ENCODE results near the gene ZKSCAN5.
"Not testable (repeated sequence)": the region's sequence is repeated elsewhere in the genome, so short reads cannot be mapped to it uniquely, and the experiment has no call there.

ZKSCAN5 gene

GRCh38 chr7:99497766-99498545 lies 6.5 kb upstream of the ZKSCAN5 start:
- DNase-seq (ENCODE audit: extremely low read depth in 1 of 2, low read depth in 1 of 2), result no peak

- DNase-seq (ENCODE audit: extremely low read depth in 1 of 2, low read depth in 1 of 2), result no peak
These were observed 5.9 kb upstream of the ZKSCAN5 start for GRCh38 chr7:99498546-99498944.

DNA sequence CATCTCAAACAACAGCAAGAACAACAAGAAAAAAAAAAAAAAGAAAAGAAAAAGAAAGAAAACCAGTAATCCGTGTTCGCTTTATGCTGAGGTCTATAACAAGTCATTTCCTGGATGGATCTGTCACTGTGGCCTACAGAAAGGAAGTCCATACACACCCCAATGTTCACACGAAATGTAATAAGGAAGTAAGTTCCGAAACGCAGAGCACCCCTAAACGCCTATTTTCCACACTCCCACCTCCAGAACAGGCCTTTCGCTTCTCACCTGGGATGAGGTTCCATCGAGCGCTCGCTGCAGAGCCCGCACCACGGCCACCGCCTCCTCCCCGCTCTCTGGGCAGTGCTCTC lies 5.1 kb upstream of the ZKSCAN5 start:
- no peak for DNase-seq (ENCODE audit: extremely low read depth in 1 of 2, low read depth in 1 of 2)

DNA sequence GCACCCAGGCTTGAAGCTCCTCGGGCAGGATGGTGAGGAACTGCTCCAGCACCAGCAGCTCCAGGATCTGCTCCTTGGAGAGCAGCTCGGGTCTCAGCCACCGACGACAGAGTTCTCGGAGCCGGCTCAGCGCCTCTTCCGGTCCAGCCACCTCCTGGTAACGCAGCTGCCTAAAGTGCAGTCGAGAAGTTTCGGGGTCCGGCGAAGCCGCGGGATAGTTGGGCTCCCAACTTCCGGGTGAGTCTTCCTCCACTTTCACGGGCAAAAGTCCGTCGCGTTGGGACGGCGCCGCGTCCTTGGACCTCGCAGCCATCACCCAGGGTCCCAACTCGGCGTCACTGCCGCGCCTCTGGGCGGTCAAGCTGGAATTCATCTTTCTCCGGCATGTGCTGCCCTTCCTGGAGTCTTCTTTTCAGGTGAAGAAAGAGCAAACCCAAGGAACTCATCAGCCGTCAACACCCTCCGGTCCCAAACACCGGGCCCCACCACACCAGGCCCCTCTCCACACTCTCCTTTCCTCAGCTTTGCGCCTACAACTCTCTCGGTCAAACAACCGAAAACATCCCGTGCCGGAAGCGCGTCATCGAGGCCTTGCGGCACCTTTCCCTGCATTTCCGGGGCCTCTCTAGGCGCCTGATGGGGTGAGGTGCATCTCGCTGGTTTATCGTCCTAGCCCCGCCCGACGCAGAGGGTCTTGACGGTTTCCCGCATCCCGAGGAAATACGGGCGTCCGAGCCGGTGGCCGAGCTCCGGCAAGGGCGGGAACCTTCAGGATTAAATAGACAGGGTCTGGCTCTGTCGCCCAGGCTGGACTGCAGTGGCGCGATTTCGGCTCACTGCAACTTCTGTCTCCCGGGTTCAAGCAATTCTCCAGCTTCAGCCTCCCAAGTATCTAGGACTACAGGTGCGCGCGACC lies 4.5 kb upstream of the ZKSCAN5 start, which contains the start of gene ZNF394:
Gene ZNF394 (minus strand): TSS at position 561 of the 916 bp plus-strand sequence. CDS start 188 bp downstream, at position 373.
- DNase-seq (ENCODE audit: extremely low read depth in 1 of 2, low read depth in 1 of 2), result peak; percentile 76 to 86

GRCh38 chr7:99500637-99501009 lies 3.8 kb upstream of the ZKSCAN5 start:
- no peak for DNase-seq (ENCODE audit: extremely low read depth in 1 of 2, low read depth in 1 of 2)

- not testable (repeated sequence) for DNase-seq (ENCODE audit: extremely low read depth in 1 of 2, low read depth in 1 of 2)
These were observed 3.2 kb upstream of the ZKSCAN5 start for GRCh38 chr7:99501236-99501635.

- DNase-seq (ENCODE audit: extremely low read depth in 1 of 2, low read depth in 1 of 2), result no peak
These were observed 220 bp upstream of the ZKSCAN5 start for GRCh38 chr7:99504281-99504602.

GRCh38 chr7:99505324-99505662 lies 831 bp downstream of the ZKSCAN5 start:
- no peak for DNase-seq (ENCODE audit: extremely low read depth in 1 of 2, low read depth in 1 of 2)

DNA sequence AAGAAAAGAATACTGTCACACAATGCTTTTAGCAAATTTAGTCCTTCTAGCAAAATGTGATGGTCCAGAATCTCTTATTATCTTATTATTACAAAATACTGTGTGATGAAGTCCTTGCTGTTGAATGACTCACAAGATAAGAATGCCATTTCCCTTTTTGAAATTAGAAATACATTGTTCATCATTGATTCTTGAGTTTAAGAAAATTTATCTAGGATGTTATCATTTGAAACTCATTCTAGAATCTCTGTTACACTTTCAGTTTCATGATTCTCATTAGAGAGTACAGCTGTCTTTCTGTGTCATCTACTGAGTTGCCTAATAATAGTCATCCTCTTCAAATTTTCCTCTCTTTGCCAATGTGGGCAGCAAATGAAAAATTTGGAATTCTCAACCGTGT lies 9.6 kb downstream of the ZKSCAN5 start:
- DNase-seq (ENCODE audit: extremely low read depth in 1 of 2, low read depth in 1 of 2), result no peak

- no peak for DNase-seq (ENCODE audit: extremely low read depth in 1 of 2, low read depth in 1 of 2)
These were observed 16.9 kb downstream of the ZKSCAN5 start for GRCh38 chr7:99521399-99521798.

DNA sequence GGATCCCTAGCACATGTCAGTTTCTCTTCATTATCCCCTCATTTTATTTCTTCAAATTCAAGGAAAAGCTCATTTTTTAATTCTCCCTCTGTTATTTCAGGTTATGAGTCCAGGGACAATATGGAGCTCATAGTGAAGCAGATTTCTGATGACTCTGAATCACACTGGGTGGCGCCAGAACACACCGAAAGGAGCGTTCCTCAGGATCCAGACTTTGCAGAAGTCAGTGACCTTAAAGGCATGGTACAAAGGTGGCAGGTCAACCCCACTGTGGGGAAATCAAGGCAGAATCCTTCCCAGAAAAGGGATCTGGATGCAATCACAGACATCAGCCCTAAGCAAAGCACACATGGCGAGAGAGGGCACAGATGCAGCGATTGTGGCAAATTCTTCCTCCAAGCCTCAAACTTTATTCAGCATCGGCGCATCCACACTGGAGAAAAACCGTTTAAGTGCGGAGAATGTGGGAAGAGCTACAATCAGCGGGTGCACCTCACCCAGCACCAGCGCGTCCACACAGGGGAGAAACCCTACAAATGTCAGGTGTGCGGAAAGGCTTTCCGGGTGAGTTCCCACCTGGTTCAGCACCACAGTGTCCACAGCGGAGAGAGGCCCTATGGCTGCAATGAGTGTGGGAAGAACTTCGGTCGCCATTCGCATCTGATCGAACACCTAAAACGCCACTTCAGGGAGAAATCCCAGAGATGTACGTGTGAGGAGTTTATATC lies 21.4 kb downstream of the ZKSCAN5 start:
- no peak for DNase-seq (ENCODE audit: extremely low read depth in 1 of 2, low read depth in 1 of 2)

GRCh38 chr7:99531354-99531765 lies 26.9 kb downstream of the ZKSCAN5 start:
- DNase-seq (ENCODE audit: extremely low read depth in 1 of 2, low read depth in 1 of 2), result no peak

DNA sequence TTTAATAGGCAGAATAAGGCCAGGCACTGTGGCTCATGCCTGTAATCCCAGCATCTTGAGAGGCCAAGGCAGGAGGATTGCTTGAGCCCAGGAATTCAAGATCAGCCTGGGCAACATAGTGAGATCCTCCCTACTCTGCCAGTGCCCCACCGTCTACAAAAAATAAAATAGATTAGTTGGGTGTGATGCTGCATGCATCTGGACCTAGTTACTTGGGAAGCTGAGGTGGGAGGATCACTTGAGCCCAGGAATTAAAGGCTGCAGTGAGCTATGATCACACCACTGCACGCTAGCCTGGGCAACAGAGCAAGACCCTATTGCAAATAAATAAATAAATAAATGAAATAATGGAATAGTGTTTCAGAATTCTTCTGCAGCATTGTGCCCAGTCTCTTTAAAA lies 31.2 kb downstream of the ZKSCAN5 start:
- DNase-seq (ENCODE audit: extremely low read depth in 1 of 2, low read depth in 1 of 2), result no peak

DNA sequence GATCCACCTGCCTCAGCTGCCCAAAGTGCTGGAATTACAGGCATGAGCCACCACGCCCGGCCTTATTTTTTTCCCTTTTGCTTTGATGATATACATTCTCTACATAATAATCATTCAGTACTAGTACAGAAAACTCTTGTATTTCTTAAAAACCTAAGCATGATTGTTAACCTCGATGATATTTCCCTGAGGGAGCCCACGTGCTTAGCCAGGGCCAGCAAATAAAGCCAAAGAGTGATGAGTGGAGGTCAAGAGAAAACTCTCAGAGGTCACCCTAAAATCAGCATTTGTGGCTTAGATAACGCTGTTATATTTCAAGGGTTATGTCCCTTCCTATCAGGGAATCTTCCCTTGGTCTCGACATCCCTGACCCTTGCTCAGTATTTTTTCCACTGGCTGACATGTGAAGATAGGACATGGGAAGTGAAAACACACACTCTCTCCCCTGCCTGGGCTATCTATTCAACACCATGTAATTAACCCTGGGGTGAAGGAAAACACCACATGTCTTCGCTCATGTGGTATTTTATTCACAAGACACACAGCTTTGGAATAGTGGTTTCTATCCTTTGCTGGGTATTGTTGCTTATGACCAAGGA lies 34.9 kb downstream of the ZKSCAN5 start:
- no peak for DNase-seq (ENCODE audit: extremely low read depth in 1 of 2, low read depth in 1 of 2)

DNA sequence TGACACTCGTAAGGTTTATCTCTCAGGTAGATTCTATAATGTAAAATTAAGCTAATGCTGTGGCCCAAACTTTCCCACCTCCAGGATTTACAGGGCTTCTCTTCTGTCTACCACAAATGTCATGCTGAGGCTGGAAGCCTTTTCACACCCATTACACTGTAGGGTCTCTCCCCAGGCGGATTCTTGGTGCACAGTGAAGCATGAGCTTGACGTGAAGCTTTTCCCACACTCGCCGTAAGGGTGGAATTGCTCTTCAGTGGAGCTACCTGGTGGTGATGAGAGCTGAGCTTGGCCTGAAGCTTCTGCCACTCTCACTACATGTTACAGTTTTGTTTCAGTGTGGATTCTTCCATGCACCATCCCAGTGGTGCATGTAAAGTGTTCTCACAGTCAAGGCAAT lies 36.1 kb downstream of the ZKSCAN5 start:
- no peak for DNase-seq (ENCODE audit: extremely low read depth in 1 of 2, low read depth in 1 of 2)

- DNase-seq (ENCODE audit: extremely low read depth in 1 of 2, low read depth in 1 of 2), result no peak
These were observed 36.8 kb downstream of the ZKSCAN5 start for GRCh38 chr7:99541212-99541611.

DNA sequence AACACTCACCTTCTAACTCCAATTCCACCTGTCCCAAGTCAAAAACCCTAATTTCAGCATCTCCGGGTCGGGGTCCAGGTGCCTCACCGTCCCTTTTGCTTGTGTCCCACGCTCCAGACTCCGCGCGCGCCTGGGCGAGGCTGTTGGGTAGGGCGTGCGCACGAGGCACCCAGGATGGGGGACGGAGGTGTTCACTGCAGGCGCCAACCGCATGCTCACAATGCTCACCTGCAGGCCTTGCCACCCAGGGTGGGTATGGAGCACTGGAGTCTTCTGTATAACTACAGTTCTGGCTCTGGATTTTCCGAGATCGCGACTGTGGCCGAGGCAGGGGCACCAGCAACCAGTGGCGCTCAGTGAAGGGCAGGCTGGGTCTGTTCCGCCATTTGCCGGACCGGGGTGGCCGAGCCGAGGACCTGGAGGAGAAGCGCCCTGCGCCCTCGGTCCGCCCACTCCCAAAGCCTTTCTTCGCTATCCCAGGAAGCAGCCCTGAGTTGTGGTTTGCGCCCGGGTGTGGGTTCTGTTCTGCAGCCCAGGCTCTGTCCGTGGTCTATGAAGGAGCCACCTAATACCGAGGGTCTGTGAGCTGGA lies 38.7 kb downstream of the ZKSCAN5 start:
- DNase-seq (ENCODE audit: extremely low read depth in 1 of 2, low read depth in 1 of 2), result no peak

- no peak for DNase-seq (ENCODE audit: extremely low read depth in 1 of 2, low read depth in 1 of 2)
These were observed 39.5 kb downstream of the ZKSCAN5 start for GRCh38 chr7:99543916-99544315.

DNA sequence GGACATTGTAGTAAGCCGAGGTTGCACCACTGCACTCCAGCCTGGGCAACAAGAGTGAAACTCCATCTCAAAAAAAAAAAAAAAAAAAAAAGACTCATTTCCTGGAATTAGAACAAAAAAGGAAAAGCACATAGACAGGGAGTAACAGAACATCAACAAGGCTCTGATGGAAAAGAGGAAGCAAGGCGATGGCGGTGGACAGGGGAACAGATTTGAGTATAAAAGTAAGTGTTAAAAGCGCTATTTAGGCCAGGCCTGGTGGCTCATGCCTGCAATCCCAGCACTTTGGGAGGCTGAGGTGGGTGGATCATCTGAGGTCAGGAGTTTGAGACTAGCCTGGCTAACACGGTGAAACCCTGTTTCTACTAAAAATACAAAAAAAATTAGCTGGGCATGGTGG lies 40.8 kb downstream of the ZKSCAN5 start:
- not testable (repeated sequence) for DNase-seq (ENCODE audit: extremely low read depth in 1 of 2, low read depth in 1 of 2)

- DNase-seq (ENCODE audit: extremely low read depth in 1 of 2, low read depth in 1 of 2), result not testable (repeated sequence)
These were observed 45.1 kb downstream of the ZKSCAN5 start for GRCh38 chr7:99549545-99549944.

DNA sequence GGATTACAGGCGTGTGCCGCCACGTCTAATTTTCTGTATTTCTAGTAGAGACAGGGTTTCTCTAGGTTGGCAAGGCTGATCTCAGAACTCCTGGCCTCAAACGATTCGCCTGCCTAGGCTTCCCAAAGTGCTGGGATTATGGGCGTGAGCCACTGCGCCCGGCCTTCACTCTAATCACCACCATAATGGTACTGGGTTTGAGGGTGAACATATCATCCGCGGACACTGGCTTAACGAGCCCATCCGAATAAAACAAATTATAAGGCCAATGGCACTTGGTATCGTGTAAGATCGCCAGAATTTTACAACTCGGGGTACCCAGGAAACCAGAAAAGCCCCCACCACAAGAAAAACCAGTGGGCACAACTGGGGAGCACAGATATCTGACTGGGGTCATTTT lies 46.9 kb downstream of the ZKSCAN5 start:
- no peak for DNase-seq (ENCODE audit: extremely low read depth in 1 of 2, low read depth in 1 of 2)
